HepG2 (cell line): ENCODE data around the gene RNF114. TPM values are rescaled to one million over a fixed set of nuclear protein-coding genes. Genes with fewer than 3 reads are reported as not detected.
A peak's percentile ranks its signal among the peaks of the same experiment; 100 is the strongest.

Experiments
- ADNP ChIP-seq: sonication (generic); formaldehyde crosslinking; IDR thresholded peaks from 2 replicates; pipeline ENCODE4 v1.4.0; 2020; ENCODE audit warnings: missing genetic modification reagents
- BCL6 ChIP-seq: IDR thresholded peaks from 2 replicates; pipeline ENCODE4 v1.6.1; 2016; ENCODE audit warnings: missing genetic modification reagents, missing compliant biosample characterization
- FOSL2 ChIP-seq: sonication (generic); formaldehyde crosslinking; IDR thresholded peaks from 2 replicates; pipeline ENCODE4 v1.4.0; 2020; ENCODE audit warnings: missing genetic modification reagents
- NCOA2 ChIP-seq: sonication (generic); formaldehyde crosslinking; IDR thresholded peaks from 2 replicates; pipeline ENCODE4 v1.8.0; 2022; ENCODE audit warnings: inconsistent platforms
- NKX3-1 ChIP-seq: sonication (generic); formaldehyde crosslinking; IDR thresholded peaks from 2 replicates; pipeline ENCODE4 v1.5.0; 2020; ENCODE audit warnings: missing genetic modification reagents
- POGZ ChIP-seq: sonication (generic); formaldehyde crosslinking; IDR thresholded peaks from 2 replicates; pipeline ENCODE4 v1.4.0; 2020; ENCODE audit warnings: mild to moderate bottlenecking, missing genetic modification reagents
- PPARG ChIP-seq: conservative IDR thresholded peaks from 2 replicates; pipeline ENCODE4 v1.6.1; 2016; ENCODE audit warnings: missing biosample characterization, missing genetic modification reagents
- RAD21 ChIP-seq: fragments of 450-650 bp; formaldehyde crosslinking; IDR thresholded peaks from 2 replicates; pipeline ENCODE4 v1.5.0; 2020; ENCODE audit warnings: mild to moderate bottlenecking
- SPEN ChIP-seq: sonication (generic); formaldehyde crosslinking; IDR thresholded peaks from 2 replicates; pipeline ENCODE4 v1.5.1; 2020; ENCODE audit warnings: low read depth, mild to moderate bottlenecking, missing genetic modification reagents
- ZMYM4 ChIP-seq: sonication (generic); formaldehyde crosslinking; IDR thresholded peaks from 2 replicates; pipeline ENCODE4 v1.8.1; 2023; ENCODE audit warnings: mild to moderate bottlenecking, missing genetic modification reagents
- ZNF10 ChIP-seq: sonication (generic); formaldehyde crosslinking; IDR thresholded peaks from 2 replicates; pipeline ENCODE4 v1.4.0; 2020; ENCODE audit warnings: mild to moderate bottlenecking, low read depth, missing genetic modification reagents, borderline replicate concordance
- ZNF629 ChIP-seq: sonication (generic); formaldehyde crosslinking; conservative IDR thresholded peaks from 2 replicates; pipeline ENCODE4 v1.5.0; 2020; ENCODE audit warnings: missing genetic modification reagents
- ZNF678 ChIP-seq: sonication (generic); formaldehyde crosslinking; IDR thresholded peaks from 2 replicates; pipeline ENCODE4 v1.4.0; 2020; ENCODE audit warnings: mild to moderate bottlenecking, missing genetic modification reagents
- ZNF720 ChIP-seq: sonication (generic); formaldehyde crosslinking; IDR thresholded peaks from 2 replicates; pipeline ENCODE4 v1.4.0; 2020; ENCODE audit warnings: missing genetic modification reagents
- polyA plus RNA-seq, 8 experiments: library from polyadenylated mRNA; depleted of rRNA in 3 of 8; stranded (reverse) in 7 of 8; unstranded in 1 of 8; fragments of >200 nt; fragmentation: Illumina TruSeq in 4 of 8; extraction: Trizol in 4 of 8; gene quantifications; 2 replicates each; pipeline versions ENCODE4 v1.2.1 to v1.2.3, GENCODE V29; 2011 to 2016; ENCODE audit warnings: low read depth in 4 of 8, missing spikeins in 1 of 8, mixed read lengths in 1 of 8; ENCODE audit not compliant: insufficient read depth in 1 of 8
- total RNA-seq, 5 experiments: library from RNA; depleted of rRNA; stranded (reverse); fragments of >200 nt; fragmentation: Illumina TruSeq; extraction: Trizol; gene quantifications; 2 replicates each; pipeline ENCODE4 v1.2.3, GENCODE V29; 2016; ENCODE audit warnings: low read depth in 1 of 5
- TF ChIP-seq, protein P1 (sequence below): sonication (generic); formaldehyde crosslinking; IDR thresholded peaks from 2 replicates; pipeline ENCODE4 v1.4.0; 2020; ENCODE audit warnings: missing genetic modification reagents
- TF ChIP-seq, protein P2 (sequence below): sonication (generic); formaldehyde crosslinking; IDR thresholded peaks from 2 replicates; pipeline ENCODE4; 2020; ENCODE audit warnings: missing genetic modification reagents, mild to moderate bottlenecking, borderline replicate concordance
- TF ChIP-seq, protein P3 (sequence below): sonication (generic); formaldehyde crosslinking; IDR thresholded peaks from 2 replicates; pipeline ENCODE4 v1.5.0; 2020; ENCODE audit warnings: mild to moderate bottlenecking, missing genetic modification reagents, moderate library complexity
- TF ChIP-seq, protein P4 (sequence below): sonication (generic); formaldehyde crosslinking; IDR thresholded peaks from 2 replicates; pipeline ENCODE4 v1.8.1; 2022; ENCODE audit warnings: mild to moderate bottlenecking, missing genetic modification reagents

The RNF114 gene
- total and polyA plus RNA-seq, 2 of the 13 experiments (the other 11 are each of a cell fraction or from before 2014, with no cell fraction given), result 119 to 126 TPM

DNA sequence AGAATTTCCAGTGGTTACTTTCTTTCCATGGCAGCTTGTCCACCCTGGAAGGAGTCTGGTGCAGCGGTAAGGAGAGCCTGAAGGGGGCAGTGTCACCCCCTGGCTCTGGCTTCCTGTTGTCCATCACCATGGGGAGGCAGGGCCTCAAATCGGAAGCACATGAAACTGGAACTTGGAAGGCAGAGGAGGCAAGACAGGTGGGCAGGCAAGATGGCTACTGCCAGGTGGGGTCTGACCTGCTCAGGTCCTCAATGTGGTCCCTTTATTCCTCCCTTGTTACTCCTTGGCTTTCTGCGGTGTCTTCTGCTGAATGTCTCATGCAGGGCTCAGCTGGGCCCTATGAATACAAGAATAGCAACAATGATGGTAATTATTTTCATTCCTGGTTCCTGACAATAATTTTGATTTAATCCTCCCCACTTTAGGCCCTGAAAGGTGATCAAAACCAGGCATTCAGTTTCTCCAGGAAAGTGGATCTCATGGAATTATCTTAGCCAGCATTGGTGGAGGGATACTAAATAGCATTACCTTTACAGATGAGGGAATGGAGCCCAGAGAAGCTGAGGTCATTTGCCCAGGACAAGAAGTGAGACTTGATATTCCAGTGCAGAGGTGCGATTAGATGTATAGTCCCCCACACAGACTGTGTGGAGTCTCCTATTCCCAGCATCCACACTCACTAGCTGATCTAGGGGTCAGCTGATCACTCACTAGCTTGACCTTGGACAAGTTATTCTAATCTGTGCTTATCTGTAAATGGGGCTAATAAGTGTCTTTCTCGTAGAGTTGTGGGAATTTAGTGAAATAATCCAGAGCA is 29.0 kb downstream of the RNF114 start (continued):
- TF ChIP-seq ZNF629 (CRISPR knock-in tag) (0 out of 2 replicates have a peak, but pooled peaks have one; percentile 20), NCOA2 (CRISPR knock-in tag) (0 out of 2 replicates have a peak, but pooled peaks have one; percentile 30), ADNP (CRISPR knock-in tag) (0 out of 2 replicates have a peak, but pooled peaks have one; percentile 33), ZMYM4 (CRISPR knock-in tag) (peak; percentile 39; the same call in 1 of the 2 replicates), ZNF720 (CRISPR knock-in tag) (0 out of 2 replicates have a peak, but pooled peaks have one; percentile 37), NKX3-1 (CRISPR knock-in tag) (0 out of 2 replicates have a peak, but pooled peaks have one; percentile 14), FOSL2 (peak; percentile 46; the same call in 1 of the 2 replicates), ZNF10 (no peak), POGZ (CRISPR knock-in tag) (0 out of 2 replicates have a peak, but pooled peaks have one; percentile 37), PPARG (CRISPR knock-in tag) (no peak; the same call in 1 of the 2 replicates), SPEN (0 out of 2 replicates have a peak, but pooled peaks have one; percentile 40), BCL6 (CRISPR knock-in tag) (peak; percentile 30; the same call in 1 of the 2 replicates), ZNF678 (CRISPR knock-in tag) (no peak), RAD21 (peak; percentile 64)
- TF ChIP-seq, protein P1, sequence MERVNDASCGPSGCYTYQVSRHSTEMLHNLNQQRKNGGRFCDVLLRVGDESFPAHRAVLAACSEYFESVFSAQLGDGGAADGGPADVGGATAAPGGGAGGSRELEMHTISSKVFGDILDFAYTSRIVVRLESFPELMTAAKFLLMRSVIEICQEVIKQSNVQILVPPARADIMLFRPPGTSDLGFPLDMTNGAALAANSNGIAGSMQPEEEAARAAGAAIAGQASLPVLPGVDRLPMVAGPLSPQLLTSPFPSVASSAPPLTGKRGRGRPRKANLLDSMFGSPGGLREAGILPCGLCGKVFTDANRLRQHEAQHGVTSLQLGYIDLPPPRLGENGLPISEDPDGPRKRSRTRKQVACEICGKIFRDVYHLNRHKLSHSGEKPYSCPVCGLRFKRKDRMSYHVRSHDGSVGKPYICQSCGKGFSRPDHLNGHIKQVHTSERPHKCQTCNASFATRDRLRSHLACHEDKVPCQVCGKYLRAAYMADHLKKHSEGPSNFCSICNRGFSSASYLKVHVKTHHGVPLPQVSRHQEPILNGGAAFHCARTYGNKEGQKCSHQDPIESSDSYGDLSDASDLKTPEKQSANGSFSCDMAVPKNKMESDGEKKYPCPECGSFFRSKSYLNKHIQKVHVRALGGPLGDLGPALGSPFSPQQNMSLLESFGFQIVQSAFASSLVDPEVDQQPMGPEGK (CRISPR knock-in tag), result 0 out of 2 replicates have a peak, but pooled peaks have one; percentile 11
- TF ChIP-seq, protein P2, sequence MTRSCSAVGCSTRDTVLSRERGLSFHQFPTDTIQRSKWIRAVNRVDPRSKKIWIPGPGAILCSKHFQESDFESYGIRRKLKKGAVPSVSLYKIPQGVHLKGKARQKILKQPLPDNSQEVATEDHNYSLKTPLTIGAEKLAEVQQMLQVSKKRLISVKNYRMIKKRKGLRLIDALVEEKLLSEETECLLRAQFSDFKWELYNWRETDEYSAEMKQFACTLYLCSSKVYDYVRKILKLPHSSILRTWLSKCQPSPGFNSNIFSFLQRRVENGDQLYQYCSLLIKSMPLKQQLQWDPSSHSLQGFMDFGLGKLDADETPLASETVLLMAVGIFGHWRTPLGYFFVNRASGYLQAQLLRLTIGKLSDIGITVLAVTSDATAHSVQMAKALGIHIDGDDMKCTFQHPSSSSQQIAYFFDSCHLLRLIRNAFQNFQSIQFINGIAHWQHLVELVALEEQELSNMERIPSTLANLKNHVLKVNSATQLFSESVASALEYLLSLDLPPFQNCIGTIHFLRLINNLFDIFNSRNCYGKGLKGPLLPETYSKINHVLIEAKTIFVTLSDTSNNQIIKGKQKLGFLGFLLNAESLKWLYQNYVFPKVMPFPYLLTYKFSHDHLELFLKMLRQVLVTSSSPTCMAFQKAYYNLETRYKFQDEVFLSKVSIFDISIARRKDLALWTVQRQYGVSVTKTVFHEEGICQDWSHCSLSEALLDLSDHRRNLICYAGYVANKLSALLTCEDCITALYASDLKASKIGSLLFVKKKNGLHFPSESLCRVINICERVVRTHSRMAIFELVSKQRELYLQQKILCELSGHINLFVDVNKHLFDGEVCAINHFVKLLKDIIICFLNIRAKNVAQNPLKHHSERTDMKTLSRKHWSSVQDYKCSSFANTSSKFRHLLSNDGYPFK (CRISPR knock-in tag), result peak; percentile 40; the same call in 1 of the 2 replicates
- TF ChIP-seq, protein P3, sequence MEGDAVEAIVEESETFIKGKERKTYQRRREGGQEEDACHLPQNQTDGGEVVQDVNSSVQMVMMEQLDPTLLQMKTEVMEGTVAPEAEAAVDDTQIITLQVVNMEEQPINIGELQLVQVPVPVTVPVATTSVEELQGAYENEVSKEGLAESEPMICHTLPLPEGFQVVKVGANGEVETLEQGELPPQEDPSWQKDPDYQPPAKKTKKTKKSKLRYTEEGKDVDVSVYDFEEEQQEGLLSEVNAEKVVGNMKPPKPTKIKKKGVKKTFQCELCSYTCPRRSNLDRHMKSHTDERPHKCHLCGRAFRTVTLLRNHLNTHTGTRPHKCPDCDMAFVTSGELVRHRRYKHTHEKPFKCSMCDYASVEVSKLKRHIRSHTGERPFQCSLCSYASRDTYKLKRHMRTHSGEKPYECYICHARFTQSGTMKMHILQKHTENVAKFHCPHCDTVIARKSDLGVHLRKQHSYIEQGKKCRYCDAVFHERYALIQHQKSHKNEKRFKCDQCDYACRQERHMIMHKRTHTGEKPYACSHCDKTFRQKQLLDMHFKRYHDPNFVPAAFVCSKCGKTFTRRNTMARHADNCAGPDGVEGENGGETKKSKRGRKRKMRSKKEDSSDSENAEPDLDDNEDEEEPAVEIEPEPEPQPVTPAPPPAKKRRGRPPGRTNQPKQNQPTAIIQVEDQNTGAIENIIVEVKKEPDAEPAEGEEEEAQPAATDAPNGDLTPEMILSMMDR, result peak; percentile 92
- TF ChIP-seq, protein P4, sequence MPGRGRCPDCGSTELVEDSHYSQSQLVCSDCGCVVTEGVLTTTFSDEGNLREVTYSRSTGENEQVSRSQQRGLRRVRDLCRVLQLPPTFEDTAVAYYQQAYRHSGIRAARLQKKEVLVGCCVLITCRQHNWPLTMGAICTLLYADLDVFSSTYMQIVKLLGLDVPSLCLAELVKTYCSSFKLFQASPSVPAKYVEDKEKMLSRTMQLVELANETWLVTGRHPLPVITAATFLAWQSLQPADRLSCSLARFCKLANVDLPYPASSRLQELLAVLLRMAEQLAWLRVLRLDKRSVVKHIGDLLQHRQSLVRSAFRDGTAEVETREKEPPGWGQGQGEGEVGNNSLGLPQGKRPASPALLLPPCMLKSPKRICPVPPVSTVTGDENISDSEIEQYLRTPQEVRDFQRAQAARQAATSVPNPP (CRISPR knock-in tag), result 0 out of 2 replicates have a peak, but pooled peaks have one; percentile 32
